Activated naive CD8-positive, alpha-beta T cell (primary cell): ENCODE data around the gene PDGFRB.

Experiments
- H3K27ac Mint-ChIP-seq: one replicate; pipeline ENCODE4 v1.8.0; 2021; ENCODE audit warnings: mixed read lengths
- H3K27me3 Mint-ChIP-seq: one replicate; pipeline ENCODE4 v1.8.0; 2021; ENCODE audit warnings: mixed read lengths
- H3K36me3 Mint-ChIP-seq: one replicate; pipeline ENCODE4 v1.8.0; 2021; ENCODE audit warnings: mixed read lengths
- H3K4me1 Mint-ChIP-seq: one replicate; pipeline ENCODE4 v1.8.0; 2021; ENCODE audit warnings: low read depth, mixed read lengths
- H3K4me3 Mint-ChIP-seq: one replicate; pipeline ENCODE4 v1.8.0; 2021; ENCODE audit warnings: mild to moderate bottlenecking, mixed read lengths
- H3K9me3 Mint-ChIP-seq: one replicate; pipeline ENCODE4 v1.8.0; 2021; ENCODE audit warnings: low read depth, mixed read lengths

Gene PDGFRB

DNA sequence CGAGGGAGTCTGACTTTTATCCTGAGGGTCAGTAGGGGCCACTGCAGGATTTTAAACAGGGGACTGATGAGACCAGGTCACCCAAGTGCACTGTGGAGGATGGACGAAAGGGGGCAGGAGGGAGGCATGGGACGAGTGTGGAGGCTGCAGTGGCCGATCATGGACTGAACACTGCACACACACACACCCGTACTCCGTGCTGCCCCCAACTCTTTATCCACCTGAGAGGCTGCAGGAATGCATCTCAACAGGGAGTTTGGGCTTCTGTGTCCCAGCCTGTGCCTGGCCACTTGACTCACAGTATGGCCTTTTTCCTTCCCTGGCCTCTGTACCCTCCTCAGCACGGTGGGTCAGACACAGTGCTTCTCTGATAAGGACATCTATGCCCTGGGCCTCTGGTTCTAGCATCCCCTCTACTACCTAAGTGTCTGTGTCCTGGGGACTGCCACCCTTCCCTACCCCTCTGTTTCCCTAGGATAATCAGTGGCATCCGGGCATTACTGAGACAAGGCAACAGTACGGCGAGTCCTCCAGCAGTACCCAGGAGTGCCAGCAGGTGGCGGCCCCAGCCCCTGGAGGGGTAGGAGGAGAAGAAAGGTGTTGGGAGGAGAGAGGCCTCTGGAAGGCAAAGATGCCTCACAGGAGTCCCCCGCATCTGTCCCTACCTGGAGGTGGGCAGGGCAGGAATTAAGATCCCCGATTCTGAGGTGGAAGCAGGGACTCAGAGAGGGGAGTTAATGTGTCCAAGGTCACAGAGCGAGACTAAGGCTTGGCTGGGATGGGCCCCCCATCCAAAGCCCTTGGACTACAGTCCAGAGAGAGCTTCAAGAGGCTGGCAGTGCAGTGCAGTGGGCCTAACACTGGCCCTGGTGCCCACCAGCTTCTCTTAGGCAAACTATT lies 5.8 kb upstream of the PDGFRB start:
- Mint-ChIP-seq H3K9me3 (no peaks in the 10 kb centered on the region), H3K27ac (no peak overlapping the region), H3K4me3 (no peak overlapping the region), H3K4me1 (no peaks in the 10 kb centered on the region), H3K36me3 (no peaks in the 10 kb centered on the region), H3K27me3 (peaks cover 6% of the 10 kb centered on the region)

DNA sequence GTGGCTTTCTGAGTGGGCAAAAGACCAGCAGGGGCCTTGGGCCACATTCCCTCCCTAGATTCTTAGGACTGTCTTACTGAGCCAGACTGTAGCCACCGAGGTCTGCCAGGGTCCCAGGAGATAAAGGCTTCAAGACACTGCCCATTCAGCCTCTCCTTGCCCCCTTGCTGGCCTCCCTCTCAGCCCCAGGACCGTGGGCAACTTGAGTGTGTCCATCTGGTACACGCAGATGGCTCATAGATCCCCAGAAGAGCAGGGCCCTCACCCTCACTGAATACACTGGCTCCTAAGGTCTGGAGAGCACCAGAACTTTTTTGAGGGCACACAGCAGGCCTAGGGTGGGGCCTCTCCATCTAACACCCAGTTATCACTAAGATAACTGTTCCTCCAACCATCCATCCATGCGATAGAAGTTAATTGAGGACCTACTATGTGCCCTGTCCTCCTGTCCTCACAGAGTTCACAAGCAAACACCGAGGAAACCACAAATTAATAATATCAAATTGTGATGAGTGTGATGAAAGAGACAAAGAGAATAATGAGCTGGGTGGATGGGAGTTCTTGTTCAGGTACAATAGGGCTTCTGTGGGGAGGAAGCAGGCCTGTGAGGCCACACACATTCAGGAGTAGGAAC lies 4.9 kb upstream of the PDGFRB start:
- Mint-ChIP-seq H3K36me3 (no peaks in the 10 kb centered on the region), H3K4me3 (no peak overlapping the region), H3K27ac (no peak overlapping the region), H3K9me3 (no peaks in the 10 kb centered on the region), H3K27me3 (peaks cover 4% of the 10 kb centered on the region), H3K4me1 (peaks cover 5% of the 10 kb centered on the region)

DNA sequence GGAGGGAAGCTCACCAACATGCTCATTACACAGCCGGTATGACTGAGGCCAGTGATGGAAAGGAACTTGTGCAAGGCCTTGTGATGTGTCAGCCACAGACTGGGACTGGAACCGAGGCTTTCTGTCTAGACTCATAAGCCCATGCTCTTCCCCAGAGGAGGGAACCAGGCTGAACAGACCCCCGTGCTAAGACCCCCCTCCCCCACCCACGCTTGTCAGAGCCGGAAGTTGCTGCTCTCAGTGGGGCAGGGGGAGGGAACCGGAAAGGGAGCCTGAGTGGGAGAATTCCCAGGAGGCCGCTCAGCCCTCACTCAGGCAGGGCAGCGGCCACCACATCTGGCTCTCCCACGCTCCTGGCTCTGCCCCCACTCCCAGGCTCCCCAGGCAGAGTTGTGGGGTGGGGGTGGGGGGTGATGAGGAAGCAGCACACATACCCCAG lies 4.1 kb upstream of the PDGFRB start:
- H3K27ac Mint-ChIP-seq = no peak overlapping the region
- H3K9me3 Mint-ChIP-seq = no peaks in the 10 kb centered on the region
- no peak overlapping the region for H3K4me3 Mint-ChIP-seq
- peaks cover 4% of the 10 kb centered on the region for H3K27me3 Mint-ChIP-seq
- peaks cover 5% of the 10 kb centered on the region for H3K4me1 Mint-ChIP-seq
- H3K36me3 Mint-ChIP-seq = no peaks in the 10 kb centered on the region

DNA sequence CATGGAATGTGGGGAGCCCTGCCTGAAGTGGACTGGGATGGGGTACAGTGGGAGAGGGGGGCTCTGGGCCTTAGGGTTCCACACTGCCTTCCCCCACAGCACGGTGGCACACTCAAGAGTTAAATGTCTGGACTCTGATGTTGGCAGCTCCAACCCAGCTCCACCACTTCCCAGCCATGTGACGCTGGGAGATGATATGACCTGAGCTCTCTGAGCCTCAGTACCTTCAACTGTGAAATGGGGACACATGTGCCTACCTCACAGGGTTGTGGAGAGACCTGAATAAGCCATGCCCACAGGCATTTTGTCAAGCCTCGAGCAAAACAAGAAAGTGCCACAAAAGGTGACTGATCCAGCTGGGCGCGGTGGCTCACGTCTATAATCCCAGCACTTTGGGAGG lies 3.4 kb upstream of the PDGFRB start:
- H3K27ac Mint-ChIP-seq = no peak overlapping the region
- no peaks in the 10 kb centered on the region for H3K36me3 Mint-ChIP-seq
- H3K27me3 Mint-ChIP-seq = peaks cover 4% of the 10 kb centered on the region
- H3K4me1 Mint-ChIP-seq = peaks cover 5% of the 10 kb centered on the region
- H3K9me3 Mint-ChIP-seq = no peaks in the 10 kb centered on the region
- H3K4me3 Mint-ChIP-seq = no peak overlapping the region

GRCh38 chr5:150158170-150158949 lies 2.7 kb upstream of the PDGFRB start:
- peaks cover 5% of the 10 kb centered on the region for H3K4me1 Mint-ChIP-seq
- peaks cover 4% of the 10 kb centered on the region for H3K27me3 Mint-ChIP-seq
- no peak overlapping the region for H3K4me3 Mint-ChIP-seq
- no peaks in the 10 kb centered on the region for H3K9me3 Mint-ChIP-seq
- H3K36me3 Mint-ChIP-seq = no peaks in the 10 kb centered on the region
- H3K27ac Mint-ChIP-seq = no peak overlapping the region

DNA sequence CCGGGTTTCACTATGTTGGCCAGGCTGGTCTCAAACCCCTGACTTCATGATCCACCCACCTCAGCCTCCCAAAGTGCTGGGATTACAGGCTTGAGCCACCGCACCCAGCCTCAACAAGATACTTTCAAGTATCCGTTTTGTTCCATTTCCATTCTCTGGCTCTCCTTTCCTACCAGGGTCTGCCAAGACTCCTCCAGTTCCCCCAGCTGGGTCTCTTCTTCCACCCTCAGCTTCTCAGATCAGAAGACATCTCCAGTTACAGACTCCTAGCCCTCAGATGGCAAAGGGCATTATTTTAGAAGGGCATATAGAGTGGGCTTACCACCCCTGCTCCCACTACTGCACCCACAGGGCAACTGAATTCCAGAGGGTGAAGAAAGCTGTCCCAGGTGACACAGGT lies 1.5 kb upstream of the PDGFRB start:
- no peak overlapping the region for H3K27ac Mint-ChIP-seq
- H3K27me3 Mint-ChIP-seq = peaks cover 4% of the 10 kb centered on the region
- H3K4me1 Mint-ChIP-seq = peaks cover 5% of the 10 kb centered on the region
- H3K4me3 Mint-ChIP-seq = peak overlapping the region; percentile 37
- no peaks in the 10 kb centered on the region for H3K9me3 Mint-ChIP-seq
- H3K36me3 Mint-ChIP-seq = no peaks in the 10 kb centered on the region

GRCh38 chr5:150156540-150156939 lies 895 bp upstream of the PDGFRB start:
- Mint-ChIP-seq H3K27ac (no peak overlapping the region), H3K4me1 (peaks cover 5% of the 10 kb centered on the region), H3K27me3 (peaks cover 4% of the 10 kb centered on the region), H3K36me3 (no peaks in the 10 kb centered on the region), H3K9me3 (no peaks in the 10 kb centered on the region), H3K4me3 (peak overlapping the region; percentile 89)

GRCh38 chr5:150156027-150156368 lies 353 bp upstream of the PDGFRB start:
- Mint-ChIP-seq H3K36me3 (no peaks in the 10 kb centered on the region), H3K27me3 (peaks cover 4% of the 10 kb centered on the region), H3K9me3 (no peaks in the 10 kb centered on the region), H3K4me3 (peak overlapping the region; percentile 89), H3K27ac (peak overlapping the region; percentile 79), H3K4me1 (peaks cover 5% of the 10 kb centered on the region)

DNA sequence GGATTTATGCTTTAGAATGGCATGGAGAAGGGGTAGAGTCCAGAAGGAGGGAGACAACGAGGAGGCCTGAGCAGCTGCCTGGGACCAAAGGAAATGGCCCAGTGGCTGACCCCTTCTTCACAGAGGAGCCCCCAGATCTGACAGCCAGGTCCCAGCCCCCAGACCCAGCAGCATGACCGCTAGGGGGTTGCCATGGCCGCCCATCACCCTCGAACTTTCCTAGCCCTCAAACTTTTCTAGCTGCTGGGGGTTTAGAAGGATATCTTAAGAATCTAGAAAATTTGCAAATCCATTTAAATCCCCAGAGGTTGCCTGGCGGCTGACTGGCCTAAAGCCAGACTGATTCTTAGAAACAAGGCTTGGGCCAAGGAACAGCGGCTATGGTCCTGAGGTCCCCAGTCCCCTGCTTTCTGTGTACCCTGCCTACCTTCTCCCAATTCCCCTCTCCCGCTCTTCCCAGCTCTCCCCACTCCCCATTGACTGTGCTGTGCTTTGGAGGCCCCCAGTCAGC lies 972 bp downstream of the PDGFRB start:
- Mint-ChIP-seq H3K4me1 (peaks cover 5% of the 10 kb centered on the region), H3K36me3 (no peaks in the 10 kb centered on the region), H3K27ac (no peak overlapping the region), H3K27me3 (peaks cover 4% of the 10 kb centered on the region), H3K9me3 (no peaks in the 10 kb centered on the region), H3K4me3 (peak overlapping the region; percentile 12)

GRCh38 chr5:150153957-150154617 lies 1.6 kb downstream of the PDGFRB start:
- no peak overlapping the region for H3K27ac Mint-ChIP-seq
- H3K9me3 Mint-ChIP-seq = no peaks in the 10 kb centered on the region
- H3K27me3 Mint-ChIP-seq = peaks cover 4% of the 10 kb centered on the region
- peaks cover 5% of the 10 kb centered on the region for H3K4me1 Mint-ChIP-seq
- peak overlapping the region; percentile 12 for H3K4me3 Mint-ChIP-seq
- H3K36me3 Mint-ChIP-seq = no peaks in the 10 kb centered on the region

- Mint-ChIP-seq H3K4me1 (peaks cover 5% of the 10 kb centered on the region), H3K36me3 (no peaks in the 10 kb centered on the region)
Measured at GRCh38 chr5:150153483-150153882, 2.2 kb downstream of the PDGFRB start.

DNA sequence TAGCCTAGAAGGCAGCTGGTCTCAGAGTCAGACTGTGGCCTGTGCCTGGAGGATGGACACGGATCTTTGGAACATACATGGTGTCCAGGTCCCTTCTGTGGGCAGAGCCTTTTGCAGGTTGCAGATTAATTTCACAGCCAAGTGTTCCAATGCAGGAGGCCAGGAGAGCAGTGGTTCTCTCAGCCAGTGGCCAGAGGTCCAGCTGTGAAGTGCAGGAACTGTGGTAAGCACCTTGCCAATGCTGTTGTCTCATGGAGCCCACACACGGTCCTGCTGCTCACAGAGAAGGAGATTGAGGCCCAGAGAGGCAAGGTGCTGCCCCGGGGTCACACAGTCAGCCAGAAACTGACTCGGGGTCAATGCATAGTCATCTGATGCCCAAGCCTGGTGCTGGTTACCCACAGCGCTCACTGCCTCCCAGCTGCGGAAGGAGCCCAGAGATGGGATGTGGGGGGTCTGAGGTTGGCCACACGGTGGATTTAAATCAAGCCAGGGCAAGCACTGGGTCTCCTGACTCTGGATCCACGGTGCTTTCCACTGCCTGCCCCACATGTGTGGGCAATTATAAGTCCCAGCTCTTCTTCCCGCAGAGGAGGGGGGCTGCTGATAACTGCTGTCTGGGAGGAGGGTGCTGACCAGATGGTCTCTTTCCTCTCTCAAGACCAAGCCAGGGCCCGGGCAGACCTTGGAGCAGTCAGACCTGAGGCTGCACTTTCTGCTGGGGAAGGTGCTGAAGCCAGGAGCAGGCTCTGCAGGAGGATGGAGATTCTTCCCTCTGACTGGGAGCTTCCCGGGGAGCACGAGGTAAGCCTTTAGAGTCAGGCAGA lies 2.8 kb downstream of the PDGFRB start:
- Mint-ChIP-seq H3K9me3 (no peaks in the 10 kb centered on the region), H3K27me3 (peaks cover 4% of the 10 kb centered on the region), H3K4me3 (no peak overlapping the region), H3K27ac (no peak overlapping the region), H3K4me1 (peaks cover 5% of the 10 kb centered on the region), H3K36me3 (no peaks in the 10 kb centered on the region)

More at GRCh38 chr5:150153483-150153882, 2.2 kb downstream of the PDGFRB start:
- Mint-ChIP-seq H3K27ac (no peak overlapping the region), H3K27me3 (peaks cover 4% of the 10 kb centered on the region), H3K4me3 (no peak overlapping the region), H3K9me3 (no peaks in the 10 kb centered on the region)

- no peaks in the 10 kb centered on the region for H3K9me3 Mint-ChIP-seq
Measured at GRCh38 chr5:150149618-150150017, 6.0 kb downstream of the PDGFRB start.

More at GRCh38 chr5:150149618-150150017, 6.0 kb downstream of the PDGFRB start:
- Mint-ChIP-seq H3K4me3 (no peak overlapping the region), H3K27me3 (no peaks in the 10 kb centered on the region), H3K4me1 (no peaks in the 10 kb centered on the region), H3K27ac (no peak overlapping the region), H3K36me3 (no peaks in the 10 kb centered on the region)
